Measurements from ENCODE around the gene NEK9.

DNA sequence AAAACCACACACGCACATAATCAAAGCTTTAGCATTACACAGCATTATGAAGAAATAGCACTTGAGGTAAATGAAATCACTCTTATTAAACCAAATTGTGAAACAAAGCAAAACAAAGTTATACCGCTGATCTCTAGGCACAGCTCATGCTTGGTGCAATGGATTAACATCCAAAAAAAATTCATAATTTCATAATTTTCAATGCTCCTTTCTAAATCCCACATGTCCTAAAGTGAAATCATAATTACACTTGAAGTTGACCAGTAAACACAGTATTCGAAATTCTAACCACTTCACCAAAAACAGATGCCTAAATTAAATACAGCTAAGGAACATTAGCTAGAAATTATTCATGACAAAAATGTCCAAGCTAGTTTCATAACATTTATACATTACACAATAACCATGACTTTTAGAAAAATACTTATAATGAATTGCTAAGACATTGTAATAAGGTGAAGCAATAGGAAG is 77.1 kb downstream of the NEK9 start:
- TF ChIP-seq, protein P1, sequence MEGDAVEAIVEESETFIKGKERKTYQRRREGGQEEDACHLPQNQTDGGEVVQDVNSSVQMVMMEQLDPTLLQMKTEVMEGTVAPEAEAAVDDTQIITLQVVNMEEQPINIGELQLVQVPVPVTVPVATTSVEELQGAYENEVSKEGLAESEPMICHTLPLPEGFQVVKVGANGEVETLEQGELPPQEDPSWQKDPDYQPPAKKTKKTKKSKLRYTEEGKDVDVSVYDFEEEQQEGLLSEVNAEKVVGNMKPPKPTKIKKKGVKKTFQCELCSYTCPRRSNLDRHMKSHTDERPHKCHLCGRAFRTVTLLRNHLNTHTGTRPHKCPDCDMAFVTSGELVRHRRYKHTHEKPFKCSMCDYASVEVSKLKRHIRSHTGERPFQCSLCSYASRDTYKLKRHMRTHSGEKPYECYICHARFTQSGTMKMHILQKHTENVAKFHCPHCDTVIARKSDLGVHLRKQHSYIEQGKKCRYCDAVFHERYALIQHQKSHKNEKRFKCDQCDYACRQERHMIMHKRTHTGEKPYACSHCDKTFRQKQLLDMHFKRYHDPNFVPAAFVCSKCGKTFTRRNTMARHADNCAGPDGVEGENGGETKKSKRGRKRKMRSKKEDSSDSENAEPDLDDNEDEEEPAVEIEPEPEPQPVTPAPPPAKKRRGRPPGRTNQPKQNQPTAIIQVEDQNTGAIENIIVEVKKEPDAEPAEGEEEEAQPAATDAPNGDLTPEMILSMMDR (IDR thresholded peaks at IDR 0.05; ENCODE audit: low read depth, low read length) = no peak
- TF ChIP-seq MYC (IDR thresholded peaks at IDR 0.05; ENCODE audit: low read depth, low read length) (no peak), POLR2A (IDR thresholded peaks at IDR 0.05; ENCODE audit: extremely low read depth, insufficient read length) (no peak)

All from NB4 (cell line).